Stimulated activated naive CD4-positive, alpha-beta T cell treated with Interleukin-2 at 50 U/mL for 16 hours (primary cell): ENCODE results near the gene MB21D2.
"Not testable (repeated sequence)": the region's sequence is repeated elsewhere in the genome, so short reads cannot be mapped to it uniquely, and the experiment has no call there.

ENCODE experiments used
- DNase-seq: peaks from one replicate; lab custom pipeline; 2025; lab: John Stamatoyannopoulos, UW

The MB21D2 gene

DNA sequence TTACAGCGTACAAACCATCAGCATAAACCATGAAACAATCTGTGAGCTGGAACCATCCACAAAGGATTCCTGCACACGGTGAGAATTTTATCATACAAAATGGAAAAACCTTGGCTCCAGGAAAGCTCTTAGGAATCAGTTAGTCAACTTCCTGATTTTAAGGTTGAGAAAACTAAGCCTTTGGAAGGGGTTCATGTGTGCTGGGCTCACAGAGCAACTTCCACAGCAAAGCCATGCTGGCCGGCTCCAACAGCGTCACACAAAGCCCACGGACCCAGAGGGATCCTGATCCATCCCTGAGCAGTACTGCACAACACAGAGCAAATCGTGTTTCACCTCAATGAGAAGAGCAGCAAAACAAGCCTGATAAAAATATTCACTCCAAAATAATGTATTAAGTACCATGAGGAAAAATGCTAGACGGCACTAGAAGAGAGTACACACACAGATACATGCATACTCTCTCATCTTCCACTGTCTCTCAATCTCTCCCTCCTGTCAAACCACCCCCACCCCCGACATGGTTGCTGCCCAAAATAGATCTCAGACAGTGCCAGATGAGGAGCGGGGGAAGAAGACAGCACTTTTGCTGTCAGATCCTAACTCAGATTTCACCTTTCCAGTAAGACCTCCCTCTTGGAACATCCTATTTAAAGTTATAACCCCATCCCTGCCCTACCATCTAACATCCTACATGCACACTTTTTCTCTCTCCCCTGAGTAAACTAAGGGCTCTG, 58.6 kb downstream of the MB21D2 start:
- no peak for DNase-seq

DNA sequence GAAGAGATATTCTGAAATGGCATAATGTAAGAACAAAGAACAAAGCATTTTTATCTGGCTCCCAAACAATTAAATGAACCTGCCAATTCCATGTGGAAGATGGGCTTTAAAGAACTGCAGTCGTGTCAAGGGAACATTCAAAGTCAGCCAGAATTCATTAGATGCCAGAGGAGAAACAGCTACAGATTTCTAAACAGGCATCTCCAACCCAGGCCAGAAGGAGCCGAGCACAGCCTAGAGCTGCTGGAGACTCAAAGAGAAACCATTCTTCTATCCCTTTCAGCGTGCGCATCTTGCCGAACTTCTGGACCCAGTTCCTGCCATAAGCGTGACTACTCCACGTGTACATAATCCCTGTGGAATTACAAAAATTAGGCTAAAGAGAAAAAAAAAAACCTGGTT, 60.4 kb downstream of the MB21D2 start:
- DNase-seq = no peak

DNA sequence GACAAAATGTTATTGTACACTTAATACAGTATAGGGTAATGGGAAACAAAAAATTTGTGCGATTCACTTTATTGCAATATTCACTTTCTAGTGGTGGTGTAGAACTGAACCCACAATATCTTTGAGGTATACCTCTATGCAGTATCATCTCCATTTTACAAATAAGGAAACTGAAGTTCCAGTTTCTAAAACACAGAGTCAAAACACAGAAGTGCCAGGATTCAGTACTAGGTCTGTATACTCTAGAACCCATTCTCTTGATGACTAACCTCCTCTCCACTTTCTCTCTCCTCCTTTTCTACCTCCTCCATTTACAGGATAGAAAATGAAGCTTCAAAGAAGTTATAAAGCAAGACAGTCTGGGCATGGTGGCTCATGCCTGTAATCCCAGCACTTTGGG, 62.2 kb downstream of the MB21D2 start:
- DNase-seq = no peak

DNA sequence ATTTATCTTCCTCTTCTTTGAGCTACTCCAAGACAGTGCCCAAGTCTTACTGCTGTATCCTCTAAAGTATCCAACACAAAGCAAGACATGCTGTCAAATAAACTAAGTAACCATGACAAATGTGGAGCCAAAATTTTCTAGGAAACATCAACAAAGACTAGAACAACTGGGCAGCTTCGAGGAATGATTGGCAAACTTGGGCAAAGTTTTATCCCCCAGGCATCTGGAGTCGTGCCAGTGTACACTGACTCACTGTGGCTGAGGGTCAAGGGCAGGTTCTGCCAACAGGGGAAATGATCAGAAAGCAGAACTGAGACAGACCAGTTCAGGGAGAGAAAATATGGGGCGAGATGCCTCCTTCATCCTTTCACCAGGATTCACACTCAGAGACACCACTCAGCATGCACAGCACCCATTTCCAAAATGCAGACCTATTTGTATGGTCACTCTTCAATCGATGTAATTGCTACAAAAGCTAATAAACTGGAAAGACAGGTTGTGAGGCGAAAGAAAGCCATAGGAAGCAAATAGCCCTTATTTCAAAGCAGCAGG, 65.8 kb downstream of the MB21D2 start:
- no peak for DNase-seq

DNA sequence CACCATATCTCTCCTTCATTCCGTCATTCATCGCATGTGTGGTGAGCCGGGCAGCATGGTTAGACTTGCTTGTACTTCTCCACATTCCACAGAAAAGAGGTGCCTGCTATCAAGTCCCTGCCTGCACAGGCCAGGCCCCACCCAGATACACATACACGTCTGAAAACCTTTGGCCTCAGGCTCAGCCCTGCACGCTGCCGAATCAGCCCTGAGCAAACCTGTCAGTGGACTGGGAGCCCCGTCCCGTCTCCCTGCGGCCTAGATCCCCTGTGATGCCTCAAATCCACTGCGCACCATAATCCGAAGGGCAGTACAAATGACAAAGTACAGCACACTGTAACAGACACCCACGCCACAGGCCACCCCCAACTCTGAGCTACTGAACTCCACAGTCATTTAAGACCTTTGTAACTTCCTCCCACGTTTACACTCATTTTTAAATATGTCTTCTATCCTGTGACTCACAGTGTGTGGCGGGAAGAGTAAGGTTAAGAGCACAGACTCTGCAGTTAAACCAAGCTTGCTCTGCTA, 67.1 kb downstream of the MB21D2 start:
- DNase-seq = peak; percentile 74

DNA sequence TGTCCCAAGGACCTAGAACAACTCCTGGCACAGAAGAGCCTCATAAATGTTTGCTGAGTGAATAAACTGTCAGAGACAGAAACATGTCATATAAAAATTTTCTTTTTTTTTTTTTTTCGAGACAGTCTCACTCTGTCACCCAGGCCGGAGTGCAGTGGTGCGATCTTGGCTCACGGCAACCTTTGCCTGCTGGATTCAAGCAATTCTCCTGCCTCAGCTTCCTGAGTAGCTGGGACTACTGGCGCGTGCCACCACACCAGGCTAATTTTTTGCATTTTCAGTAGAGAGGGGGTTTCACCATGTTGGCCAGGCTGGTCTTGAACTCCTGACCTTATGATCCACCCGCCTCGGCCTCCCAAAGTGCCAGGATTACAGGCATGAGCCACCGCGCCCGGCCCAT, 67.8 kb downstream of the MB21D2 start:
- DNase-seq = not testable (repeated sequence)

DNA sequence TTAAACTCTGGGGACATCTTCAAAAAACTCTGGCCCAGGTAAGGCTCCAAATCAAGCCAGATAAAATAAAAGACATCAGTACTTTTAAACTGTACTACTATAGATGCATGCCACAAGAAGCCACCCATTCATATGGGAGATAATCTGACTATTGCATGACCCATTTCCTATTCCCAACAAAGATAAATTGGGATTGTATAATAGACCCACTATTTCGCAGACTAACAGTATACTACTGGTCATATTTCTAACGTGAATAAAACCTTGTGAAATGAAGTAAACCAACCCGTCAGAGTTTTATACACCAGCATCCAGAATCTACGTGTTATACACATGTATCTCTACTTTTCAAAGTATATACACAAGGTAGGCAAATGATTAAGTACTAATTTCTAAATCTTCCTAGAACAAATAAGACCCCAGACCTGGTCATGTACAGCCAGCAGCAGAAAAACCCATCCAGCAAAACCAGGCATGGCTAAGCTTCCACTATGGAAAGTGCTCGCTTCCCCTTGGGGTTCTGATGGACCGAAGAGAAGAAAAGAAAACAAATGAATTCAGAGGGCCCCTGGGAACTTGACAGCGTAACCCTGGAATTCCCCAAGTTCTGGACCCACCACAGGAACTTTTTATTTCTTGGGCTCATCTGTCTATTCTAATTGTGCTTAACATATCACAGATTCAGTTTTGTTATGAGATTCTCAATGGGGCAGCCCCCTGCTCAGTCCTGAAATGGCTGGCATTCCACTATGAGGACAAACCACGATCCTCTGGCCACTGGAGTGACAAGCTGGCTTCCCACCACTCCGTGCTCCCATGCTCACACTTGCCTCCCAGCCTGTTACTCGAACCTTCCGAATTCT, 69.1 kb downstream of the MB21D2 start:
- DNase-seq = no peak

DNA sequence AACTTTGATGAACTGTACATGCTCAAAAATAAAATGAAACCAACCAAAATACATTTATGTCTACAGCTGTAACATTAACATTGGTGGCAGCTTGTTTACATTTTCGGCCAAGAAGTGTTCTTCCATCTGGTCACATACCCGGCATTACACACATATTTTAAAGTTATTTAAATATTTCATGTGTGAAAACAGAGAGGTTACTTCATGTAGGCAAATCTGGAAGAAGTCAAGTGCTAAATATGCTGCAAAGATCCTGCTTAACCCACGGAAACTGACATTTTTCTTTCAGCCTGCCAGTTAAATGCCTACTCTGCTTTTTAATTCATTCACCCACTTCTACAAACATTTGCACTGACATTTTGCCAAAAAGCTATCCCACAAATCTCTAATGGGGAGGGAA, 69.7 kb downstream of the MB21D2 start:
- DNase-seq = no peak

DNA sequence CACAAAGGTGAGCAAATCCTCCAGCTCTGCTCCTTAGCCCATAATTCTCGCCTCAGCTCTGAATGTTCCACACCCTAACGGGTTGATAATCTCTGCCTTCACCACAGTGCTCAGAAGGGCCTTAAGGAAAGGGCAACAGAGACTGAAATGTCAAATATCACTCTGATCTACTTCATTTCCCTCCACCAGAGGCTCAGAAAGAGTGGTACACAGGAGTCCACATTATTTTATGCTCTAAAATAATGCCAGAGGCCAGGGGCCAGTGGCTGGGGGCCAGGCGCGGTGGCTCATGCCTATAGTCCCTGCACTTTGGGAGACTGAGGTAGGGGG, 72.2 kb downstream of the MB21D2 start:
- no peak for DNase-seq

DNA sequence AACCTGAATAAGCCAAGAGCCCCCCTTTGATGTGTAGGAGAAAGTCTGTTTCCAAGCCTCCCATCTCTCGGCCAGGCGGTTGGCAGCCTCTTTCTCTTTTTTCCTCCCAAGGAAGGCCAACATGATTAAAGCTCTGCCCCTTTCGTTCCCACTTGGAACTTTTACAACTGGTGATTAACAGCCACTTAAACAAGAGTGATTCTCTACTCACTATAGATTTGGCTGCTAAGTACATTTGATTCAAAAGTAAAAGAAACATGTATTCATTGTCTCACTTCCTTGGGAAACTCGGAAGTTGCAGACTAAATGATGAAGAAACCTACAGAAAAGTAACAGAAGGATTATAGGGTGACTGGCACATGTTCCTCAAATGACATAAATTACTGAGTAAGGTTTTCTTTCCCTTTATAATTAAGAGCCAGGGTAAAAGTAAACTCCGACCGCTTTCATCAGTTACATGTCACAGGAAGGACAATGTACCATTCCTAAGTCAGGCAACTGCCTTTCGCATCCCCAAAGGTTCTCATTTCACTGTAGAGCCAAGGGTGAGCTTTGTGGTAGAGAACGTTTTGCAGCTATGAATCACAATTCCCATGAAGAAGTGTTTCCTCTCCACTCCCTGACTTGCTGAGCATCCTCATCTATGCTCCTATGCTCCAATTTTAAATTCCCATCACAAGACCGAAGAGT, 72.7 kb downstream of the MB21D2 start:
- DNase-seq = no peak

DNA sequence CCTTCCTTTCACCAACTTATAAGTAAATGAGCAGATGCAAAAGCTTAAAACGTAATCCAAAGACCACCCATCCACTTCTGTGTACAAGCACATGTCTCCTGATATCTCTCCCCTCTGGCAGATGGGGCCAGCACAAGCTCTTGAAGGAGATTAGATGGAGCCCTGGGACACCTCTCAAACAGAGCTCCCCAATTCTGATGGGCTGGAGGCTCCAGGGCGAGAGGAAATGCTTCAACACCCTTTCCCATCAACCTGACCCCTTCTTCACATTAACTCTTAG, 73.2 kb downstream of the MB21D2 start:
- no peak for DNase-seq

DNA sequence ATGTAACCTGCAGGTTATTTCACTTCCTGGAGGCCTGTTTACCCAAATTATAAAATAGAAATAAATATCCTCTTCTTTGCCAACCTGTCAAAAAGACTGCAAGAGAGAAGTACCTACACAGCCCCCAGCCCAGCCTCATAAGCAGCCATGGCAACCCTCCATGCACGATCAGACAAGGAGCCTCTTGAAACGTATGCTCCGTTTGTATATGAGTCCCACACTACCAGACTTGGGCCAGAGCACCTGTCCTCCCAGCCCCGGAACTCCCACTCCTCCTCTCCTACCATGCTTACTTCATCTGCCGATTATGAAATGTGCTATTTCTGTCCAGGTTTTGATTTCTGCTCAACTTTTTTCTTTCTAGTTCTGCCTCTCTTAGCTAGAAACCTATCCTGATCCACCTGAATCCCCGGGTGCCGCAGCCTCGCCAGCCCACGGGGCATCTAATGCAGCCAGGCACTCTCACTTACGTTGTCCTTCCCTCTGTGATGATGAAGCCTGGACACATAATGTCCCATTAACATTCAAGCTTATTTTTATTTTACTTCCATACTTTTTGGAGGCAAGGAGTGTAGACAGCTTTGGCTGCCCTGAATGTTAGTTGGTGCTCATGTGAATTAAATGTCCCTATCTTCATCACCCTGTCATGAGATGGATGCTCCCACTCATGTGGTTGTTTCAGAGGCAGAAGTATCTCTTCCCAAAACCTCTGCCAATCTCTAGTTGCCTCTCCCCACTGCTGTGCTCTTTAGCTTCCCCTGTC, 73.8 kb downstream of the MB21D2 start:
- DNase-seq = no peak

DNA sequence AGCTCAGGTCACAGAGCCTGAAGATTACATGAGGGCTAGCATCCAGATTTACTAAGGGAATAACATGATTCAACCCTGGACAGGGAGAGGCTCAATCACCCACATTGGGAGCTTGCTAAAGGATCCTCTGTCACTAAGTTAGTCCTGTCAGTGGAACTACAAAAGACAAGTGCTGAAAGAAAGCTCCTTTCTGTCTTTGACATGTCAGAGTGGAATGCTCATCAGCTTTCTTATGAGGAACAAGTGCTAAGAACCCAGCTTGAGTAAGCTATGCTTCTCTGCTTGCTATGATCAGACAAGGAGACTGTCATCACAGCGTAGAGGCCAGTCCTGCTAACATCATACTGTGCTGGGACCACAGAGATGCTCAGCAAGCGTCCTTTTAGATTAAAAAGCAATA, 74.5 kb downstream of the MB21D2 start:
- no peak for DNase-seq

DNA sequence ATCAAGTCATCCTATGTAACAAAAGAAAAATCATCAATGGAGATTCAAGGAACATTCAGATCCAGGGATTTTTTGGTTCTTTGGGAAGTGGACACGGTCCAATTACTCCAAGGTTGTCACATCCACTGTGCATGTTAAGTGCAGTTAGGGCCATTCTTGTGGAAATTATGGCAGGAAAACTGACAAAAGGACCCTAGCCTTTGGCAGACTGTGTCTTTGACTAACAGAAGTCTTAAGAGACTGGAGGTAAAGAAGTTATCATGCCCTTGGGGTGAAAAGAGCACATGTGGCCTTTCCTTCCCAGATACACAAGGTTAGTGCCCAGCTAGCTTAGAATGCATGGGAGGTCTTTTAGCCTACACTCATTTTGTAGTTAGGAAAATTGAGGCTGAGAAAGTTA, 74.9 kb downstream of the MB21D2 start:
- DNase-seq = no peak

DNA sequence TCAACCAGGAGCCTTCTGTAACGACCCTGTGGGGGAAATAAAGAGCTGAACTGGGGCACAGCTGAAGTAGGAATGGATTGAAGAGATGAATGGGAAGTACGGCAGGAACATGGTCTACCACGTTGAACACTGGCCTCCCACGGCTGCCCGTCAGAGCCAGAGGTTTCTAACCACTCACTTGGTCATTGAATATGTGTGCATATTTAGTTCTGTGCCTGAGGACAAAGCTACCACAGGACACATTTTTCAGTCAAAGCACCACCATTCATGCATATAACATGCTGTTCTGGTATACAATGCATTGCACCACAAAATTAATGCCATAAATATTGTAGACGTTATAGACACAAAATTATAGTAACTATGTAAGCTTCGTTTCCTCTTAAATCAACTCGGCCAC, 75.5 kb downstream of the MB21D2 start:
- DNase-seq = no peak

DNA sequence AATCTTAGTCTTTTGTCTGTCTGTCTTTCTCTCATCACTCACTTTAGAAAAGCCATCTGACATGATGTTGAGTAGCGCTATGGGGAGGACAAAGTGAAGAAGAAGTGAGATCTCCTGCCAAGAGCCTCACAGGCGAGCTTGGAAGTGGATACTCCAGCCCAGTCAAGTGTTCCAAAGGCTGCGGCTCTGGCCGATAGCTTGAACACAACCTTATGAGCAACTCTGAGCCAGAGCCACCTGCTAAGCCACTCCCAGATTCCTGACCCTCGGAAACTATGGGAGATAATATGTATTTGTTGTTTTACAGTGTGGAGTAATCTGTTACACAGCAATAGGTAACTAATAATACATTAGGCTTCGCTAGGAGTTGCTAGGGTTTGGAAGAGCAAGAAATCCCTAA, 76.2 kb downstream of the MB21D2 start:
- DNase-seq = no peak

DNA sequence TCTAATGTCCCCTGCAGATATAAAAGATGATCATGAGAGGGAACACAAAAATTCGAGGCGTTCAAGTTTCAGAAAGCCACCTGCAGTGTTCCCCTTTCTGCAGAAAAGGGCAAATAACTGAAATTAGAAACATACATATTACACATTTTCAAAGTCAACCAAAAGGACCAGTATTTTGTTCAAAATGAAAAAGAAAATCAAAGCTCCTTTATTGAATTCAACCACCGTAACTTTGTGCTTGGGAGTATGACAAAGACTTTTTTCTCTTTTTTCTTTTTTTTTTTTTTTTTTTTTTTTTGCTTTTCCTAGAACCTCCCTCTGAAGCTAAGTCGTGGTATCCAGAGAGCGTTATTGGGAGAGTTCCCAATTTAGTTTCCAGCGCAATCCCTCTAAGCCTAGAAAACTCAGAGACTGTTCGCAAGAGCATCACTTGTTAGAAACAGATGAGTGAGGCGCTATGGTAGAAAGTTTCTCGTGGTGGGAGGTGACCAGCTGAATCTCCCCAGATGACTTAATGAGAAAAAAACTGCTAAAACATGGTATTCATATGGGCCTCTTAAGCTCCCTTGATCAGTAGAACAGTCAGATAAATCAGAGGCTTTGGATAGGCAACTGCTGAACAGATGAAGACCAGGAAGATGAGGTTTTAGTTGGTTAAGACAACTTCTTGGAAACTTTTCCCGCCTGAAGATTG, 77.4 kb downstream of the MB21D2 start:
- no peak for DNase-seq

DNA sequence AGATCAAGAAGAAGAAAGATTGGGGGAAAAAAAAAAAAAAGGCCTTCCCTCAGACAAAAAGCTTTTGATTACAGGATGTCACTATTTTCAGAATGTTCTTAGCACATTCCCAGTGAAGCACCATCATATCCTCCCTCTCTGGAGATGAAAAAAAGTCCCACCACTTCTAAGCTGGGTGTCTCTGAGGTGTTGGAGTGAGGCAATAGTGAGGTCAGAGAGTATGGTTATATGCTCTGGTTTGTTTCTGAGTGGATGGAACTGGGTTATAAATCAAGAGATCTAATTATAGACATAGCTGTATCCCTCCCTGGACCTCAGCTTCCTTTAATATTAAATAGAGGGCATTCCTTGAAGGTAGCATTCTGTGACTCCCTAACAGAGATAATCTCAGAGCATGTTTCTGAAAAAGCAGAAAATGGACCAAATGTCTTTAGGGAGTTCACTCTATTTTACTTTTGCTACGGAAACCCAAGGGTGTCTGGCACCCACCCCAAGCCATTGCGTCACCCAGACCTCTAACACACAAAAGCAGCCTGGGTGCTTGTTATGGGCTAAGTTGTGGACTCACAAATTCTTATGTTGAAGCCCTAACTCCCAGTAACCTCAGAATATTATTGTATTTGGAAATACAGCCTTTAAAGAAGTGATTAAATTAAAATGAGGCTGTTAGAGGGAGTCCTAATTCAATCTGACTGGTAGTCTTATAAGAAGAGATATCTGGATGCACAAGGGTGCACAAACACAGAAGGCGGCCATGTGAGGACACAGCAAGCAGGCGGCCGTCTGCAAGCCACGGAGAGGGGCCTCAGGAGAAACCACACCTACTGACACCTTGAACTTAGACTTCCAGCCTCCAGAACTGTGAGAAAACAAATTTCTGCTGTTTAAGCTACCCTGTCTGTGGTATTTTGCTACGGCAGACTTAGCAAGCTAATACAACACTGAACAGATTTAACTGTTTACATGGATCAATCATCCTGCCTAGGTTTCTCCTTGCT, 81.5 kb downstream of the MB21D2 start:
- no peak for DNase-seq

DNA sequence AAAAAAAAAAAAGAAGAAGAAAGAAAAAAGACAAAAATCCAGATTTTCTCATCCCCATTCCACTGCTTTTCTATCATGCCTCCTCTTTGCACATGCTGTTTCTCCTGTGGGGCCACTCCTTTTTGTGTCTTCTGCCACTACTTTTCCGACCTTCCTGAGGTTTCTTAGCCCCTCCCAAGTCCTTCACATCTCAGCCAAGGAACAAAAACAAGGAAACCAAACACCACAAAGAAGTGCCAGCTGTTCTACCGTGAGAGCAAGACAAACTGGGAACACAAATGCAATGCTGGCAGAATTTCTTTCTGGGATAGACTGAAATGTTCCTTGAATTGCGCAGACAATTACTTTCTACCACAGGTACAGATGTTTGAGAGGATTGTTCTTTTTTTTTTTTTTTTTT, 83.2 kb downstream of the MB21D2 start:
- DNase-seq = no peak
